Effector CD8-positive, alpha-beta T cell (primary cell): Measurements from ENCODE around the gene SUMO3.

Experiments used
- DNase-seq: peaks from one replicate; lab custom pipeline; 2025; lab: John Stamatoyannopoulos, UW

Gene SUMO3

DNA sequence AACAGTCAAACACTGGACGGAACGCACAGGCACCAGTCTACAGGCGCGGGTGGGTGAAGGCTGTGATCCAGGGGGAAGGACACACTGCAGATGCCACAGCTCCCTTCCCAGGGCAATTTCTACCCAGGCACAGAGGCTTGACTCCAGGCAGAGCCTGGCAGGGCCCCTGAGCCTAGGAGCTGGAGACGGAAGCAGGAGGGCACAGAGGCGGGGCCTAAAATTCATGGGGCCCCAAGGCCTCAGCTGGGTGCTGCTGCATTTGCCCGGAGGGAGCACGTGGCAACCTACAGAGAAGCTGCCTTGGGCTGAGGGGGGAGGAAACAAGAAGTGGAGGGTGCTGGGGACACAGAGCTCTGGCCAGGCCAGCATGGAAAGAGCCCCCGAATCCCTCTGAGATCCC lies 57.5 kb downstream of the SUMO3 start:
- no peak for DNase-seq

DNA sequence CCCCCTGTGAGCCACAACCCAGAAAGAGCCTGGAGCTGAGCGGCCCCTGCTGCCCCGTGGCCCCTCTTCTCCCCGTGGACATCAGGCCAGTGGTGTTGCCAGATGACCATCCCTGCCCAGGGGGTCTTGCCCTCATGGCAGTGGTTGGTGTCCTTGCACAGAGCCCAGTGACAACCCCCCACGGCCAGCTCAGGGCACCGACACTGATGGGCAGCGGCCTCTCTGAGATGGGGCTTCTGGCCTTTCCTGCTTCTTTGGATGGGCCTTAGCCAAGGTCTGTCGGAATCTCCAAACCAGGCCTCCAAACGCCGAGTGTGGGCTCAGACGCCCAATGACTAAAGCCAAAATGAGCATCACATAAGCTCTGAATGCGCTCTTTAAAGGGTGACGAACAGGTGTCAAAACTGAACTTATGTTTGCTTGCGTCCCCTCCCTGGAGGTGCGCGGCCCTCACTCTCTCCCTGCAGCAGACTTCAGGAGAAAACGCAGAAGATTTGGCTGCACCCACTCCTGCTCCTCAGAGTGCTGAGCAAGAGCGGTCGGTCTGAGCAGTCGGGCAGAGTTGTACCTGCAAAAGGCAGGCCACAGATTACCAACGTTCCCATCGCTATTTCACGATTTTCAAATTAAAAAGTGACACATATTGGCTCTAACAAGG lies 58.1 kb downstream of the SUMO3 start:
- DNase-seq = no peak

DNA sequence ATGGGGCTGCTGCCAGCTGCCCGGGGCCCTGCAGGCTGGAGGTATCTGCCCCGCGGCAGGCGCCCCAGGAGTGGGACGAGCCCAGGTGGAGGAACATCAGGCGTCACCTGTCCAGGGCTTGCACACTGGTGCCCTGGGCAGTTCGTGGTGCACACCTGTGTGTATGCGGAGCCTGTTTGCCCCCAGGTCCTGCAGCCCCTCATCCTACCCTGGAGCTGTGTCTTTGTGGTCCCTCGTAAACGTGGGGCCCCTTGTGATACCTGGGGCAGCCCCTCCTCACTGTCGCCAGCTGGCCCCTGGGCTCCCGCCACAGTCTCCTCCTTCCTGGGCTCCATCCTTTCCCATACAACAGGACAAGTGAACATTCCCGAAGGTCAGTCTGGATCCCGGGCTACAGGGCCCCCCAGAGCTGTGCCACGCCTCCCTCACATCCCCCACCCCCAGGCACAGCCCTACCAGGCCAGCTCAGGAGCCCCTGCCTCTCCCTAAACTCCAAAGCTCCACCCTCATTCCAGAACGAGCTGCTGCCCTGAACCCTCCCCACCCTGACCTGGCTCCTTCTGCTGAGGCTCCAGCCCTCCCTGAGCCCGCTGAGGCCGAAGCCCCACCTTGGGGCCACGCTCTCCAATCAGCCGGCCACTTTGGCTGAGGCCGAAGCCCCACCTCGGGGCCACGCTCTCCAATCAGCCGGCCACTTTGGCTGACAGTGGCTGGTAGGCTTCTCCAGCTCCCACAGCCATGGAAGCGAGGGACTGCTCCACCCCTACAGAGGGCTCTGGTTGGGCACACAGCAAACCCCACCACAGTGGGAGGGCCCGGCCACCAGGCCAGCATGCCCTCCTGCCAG lies 58.9 kb downstream of the SUMO3 start:
- DNase-seq = no peak

DNA sequence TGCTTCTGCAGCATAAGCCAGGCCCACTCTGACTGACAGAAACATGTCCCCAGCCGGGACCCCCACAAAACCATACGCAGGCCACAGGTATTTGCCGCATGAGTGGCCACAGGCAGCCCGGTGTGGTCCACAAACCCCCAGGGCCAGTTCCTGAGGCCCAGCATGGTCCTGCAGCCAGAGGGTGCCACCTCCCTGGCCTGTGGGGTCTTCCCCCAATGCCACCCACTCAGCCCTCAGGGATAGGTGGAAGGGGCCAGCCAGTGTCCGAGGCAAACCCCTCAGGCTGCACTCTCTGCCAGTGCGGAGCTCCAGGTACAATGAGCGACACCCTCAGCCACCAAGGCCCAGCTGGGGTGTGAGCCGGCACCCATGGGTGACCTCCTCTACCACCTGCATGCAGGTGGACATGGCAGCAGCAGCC lies 59.7 kb downstream of the SUMO3 start:
- no peak for DNase-seq

DNA sequence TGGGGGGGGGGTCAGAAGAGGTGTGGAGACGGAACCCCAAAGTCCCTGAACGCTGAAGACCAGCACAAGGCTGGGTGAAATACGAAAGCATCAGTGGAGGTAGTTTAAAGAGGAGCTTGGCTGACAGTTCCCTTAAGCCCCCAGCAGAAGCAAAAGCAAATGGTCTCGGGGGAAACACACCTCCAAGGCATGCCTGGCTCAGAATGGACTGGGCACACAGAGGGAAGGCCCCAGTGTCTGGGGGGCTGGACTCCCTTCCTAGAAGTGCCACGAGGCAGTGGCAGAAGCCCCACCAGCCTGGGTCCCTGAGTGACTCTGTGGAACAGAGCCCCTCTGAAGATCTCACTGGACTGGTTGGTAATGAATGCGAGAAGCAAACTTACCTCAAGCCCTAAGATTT lies 60.1 kb downstream of the SUMO3 start:
- no peak for DNase-seq

DNA sequence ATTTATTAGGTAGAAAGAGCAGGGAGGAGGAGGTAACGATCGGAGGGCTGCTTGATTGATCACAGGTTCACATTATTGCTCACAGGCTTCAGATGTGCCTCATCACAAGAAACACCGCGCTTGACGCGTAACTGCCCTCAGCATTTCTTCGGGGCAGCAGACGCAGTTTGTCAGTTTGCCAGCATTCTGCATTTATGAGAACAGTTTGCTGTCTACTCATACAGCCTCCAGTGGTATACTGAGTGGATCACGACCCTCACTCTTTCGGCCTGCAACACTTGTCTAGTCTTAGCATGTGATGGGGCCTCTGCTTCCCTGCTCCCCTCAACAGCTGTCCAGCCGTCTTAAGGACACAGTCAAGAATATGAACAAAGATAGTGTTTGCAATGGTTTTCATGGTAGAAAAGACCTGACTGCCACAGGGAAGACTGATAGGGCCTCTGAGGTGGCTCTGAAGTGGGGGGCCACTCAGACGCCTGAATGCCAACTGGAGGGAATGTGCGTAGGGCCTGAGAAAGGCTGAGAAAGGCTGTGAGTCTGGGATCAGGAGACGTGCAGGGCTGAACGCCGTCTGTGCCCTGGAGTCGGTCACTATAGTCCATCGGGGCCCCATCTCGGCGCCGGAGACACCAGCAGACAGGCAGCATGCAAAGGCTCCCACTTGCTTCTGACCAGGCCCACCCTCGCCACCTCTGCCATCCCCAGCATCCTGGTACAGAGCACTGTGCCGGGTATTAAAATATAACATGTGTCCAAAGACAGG lies 61.3 kb downstream of the SUMO3 start:
- no peak for DNase-seq
